ENCODE results near the gene LMO1.
A peak's percentile ranks its signal among the peaks of the same experiment; 100 is the strongest.

Gene LMO1

DNA sequence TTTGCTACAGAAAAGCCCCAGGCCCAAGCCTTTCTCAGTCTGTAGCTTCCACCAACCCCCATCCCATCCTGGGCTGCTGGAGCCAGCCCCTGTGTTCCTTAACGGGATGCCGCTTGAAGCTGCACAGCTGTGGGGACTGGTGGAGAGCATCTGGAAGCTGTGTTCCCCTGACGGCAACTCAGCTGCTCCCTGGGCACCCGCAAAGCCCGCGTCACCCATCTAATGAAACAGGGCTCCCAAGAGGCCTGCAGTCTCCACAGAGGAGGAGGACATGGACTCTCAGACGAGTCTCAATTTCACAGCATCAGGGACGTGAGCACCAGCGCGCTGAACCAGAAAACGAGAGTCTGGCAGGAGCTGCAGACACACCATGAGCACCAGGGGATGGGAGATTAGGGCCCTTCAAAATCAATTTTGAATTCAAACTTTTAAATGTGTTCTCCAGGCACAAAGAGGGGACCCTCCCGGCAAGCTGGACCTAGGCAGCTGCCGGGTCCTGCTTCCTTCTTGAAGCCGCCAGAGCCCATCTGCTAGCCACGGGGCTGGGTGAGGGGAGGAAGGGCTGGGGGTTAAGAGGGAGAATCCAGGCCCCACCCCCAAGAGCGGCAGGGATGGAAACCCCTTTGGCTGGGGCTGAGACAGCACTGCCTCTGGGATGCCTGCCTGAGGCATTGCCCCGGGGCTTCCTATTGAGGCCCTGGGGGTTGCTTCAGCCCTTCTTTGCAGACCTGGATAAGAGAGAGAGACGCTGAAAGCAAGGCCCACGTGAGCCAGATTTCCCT lies 21.0 kb downstream of the LMO1 start:
- DNase-seq, result no peak

DNA sequence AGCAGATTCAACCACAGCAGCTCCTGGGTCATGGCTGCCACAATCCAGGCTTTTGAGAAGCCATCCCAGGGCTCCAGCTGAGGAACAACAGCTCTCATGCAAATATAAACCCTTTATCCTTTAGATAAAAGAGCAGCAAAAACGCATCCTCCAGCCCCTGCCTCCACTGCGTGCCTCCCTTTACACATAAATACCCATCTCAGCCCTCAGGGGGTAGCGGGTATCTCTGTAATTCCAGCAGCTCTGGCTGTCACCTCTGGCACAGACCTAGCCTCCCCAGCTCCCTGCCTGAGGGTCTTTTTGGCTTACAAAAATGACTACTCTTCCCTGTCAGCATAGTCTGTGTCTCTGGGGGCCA lies 21.6 kb downstream of the LMO1 start:
- no peak for DNase-seq

DNA sequence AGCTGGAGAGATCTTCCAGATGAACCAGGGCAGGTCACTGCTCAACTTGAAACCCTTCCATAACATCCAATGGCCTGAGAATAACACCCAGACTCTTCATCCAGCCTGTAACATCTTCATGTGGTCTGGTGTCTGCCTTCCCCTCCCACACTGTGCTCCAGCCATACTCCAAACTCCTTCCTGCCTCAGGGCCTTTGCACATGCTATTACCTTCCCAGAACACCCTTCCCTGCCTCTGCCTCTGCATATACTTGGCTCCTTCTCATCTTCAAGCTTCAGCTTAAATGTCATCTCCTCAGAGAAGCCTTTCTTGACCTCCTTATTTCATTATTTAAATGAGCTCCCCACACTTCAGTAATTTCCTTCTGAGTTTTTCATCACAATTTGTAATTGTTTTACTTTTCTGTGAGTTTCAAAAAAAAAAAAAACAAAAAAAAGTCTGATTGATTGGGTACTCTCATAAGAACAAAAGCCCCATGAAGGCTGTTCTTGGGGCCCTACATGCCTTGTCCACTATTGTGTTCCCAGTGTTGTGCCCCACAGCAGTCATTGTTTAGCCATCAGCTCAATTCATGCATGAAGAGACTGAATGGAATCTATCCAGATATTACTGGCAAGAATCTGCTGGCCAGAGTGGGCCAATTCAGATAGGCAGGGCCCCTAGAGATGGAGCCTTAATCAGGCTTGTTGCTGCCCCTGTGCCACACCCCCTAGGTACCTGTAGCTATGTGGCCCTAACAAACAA lies 22.1 kb downstream of the LMO1 start:
- DNase-seq, result no peak

DNA sequence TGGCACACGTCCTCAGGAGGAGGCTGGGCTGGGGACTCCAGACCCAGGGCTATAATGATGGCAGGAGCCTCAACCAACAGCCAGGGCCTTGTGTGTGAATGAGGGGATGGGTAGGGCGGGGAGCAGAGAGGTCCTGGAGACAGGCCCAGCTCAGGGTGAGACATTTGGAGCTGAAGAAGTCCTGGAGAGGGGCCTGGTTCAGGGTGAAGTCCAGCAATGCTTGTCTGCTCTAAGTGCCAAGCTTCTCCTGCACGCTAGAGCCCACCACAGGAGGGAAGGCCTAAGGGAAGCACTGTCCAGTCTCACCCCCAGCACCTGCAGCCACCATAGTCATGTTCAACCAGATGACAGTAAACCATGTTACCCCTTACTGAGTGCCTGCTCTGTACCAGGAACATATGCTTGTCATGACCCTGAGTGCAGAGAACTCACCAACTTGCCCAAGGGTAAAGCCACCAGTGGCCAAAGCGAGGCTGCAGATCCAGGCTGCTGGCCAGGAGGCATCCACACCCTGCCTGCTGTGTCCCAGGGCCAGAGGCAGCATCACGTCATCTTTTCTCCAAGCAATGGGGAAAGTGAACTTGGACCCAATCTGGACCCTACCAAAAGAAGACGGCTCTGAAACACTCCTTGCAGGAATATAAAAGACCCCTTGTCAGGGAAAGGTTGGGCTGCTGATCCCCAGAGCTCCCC lies 24.0 kb downstream of the LMO1 start:
- no peak for DNase-seq

DNA sequence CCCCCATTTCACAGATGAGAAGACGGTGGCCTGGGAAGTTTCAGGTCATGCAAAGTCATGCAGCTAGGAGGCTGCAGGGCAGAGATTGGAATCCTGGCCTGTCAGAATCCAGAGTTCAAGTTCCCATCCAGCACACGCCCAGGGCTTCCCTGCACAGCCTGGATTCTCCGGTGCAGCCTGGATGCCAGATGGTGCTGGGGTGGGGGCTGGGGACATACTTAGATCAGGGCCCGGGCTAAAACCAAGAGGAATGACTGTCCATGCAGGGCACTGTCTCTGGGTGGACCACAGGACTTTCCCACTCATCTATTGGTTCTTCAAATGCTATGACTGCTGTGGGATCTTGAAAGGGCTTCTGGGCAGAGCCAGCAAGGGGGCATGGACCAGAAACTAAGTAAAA lies 24.6 kb downstream of the LMO1 start:
- no peak for DNase-seq

DNA sequence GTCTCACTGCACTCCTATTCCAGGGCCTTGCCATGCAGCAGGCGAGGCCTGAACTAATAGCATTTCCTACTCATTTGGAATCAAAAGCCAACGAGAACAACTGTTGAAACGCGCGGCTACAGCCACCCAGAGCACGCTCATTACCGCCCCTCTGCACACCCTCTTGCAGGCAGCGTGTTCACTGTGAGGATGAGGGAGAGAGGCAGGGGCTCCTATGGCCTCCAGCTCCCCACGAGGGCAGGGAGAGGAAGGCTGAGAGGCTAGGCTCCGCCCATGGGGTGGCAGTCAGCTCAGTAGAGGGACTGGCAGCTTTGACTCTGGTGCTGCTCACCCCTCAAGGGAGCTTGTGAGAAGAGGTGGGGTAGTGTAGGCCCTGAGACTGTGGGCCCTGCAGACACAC lies 26.2 kb downstream of the LMO1 start:
- DNase-seq, result no peak

DNA sequence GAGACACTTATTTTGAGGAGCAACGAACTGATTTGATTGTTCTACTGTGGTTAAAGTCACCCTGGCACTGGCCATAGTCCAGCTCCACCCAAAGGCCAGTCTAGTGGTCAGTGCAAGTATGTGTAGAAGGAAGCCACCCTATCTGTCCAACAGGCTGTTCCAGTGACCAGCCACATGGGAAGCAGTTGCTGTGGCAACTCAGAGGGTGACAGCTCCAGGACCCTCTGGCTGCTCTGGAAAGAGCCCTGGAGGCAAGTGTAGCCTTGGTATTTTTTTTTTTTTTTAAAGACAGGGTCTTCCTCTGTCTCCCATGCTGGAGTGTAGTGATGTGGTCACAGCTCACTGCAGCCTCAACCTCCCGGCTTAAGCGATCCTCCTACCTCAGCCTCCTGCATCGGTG lies 27.8 kb downstream of the LMO1 start:
- no peak for DNase-seq

DNA sequence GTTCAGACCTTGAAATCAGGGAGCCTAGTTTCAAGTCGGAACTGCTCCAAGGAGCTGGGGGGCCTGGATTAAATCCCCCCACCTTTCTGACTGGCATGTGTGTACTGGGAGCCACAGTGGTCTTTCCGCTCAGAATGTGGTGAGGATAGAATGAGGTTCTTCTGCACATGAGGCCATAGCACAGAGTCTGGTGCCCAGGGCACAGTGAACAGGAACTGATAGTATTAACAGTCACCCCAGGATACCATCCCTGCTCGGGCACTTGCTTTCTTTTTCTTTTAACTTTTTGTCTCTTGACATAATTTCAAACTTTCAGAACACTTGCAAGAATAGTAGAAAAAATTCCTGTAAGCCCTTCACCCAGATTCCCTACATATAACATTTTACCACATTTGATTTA lies 28.8 kb downstream of the LMO1 start:
- DNase-seq, result peak; percentile 25

DNA sequence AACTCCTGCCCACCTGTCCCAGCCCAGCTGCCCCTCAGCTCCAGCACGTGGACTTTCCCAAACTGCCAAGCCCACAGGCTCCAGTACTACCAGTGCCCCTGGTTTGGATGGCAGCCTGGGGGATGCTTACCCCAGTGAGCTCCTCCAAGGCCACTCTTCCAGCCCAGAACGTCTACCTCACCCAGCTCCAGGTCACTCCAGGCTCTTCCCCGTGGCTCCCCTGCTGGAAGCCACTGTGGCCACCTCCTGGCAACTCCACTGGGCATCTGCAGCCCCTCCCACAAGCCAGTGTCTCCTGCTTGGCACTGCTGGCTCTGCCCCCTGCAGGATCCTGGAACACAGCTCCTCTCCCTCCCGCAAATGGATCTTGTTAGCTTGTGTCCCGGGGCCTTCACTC lies 29.3 kb downstream of the LMO1 start:
- DNase-seq, result no peak

DNA sequence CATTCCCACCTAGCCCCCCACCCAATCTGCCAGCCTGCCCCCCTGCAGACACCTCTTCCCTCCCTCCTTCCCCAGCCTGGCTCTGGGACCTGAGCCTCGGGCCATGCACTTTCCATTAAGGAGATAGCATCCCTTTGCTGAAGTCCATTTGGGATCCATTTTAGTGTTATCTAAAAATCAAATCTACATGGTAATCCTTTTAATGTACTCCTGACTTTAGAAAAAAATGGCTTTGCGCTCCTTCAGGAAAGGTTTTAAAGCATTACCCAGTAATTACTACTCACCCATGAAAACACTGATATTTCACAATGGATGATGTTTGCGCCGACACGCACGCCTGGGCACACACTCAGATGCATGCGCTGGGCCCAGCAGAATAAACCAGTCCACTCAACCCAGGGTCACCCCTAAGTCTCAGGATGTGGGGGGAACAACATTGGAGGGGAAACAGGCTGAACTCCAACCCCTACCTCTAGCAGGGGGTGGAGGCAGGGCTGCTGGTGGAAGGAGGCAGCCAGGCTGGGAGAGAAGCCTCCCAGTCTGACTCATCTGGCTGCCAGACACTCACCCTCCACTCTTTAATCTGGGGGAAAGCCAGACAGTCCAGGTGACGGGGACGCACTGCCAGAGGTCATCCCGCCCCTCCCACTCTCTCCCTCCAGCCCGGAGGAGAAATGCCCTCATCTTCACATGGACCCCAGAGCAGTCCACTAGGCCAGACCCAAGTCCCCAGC lies 29.8 kb downstream of the LMO1 start:
- no peak for DNase-seq

DNA sequence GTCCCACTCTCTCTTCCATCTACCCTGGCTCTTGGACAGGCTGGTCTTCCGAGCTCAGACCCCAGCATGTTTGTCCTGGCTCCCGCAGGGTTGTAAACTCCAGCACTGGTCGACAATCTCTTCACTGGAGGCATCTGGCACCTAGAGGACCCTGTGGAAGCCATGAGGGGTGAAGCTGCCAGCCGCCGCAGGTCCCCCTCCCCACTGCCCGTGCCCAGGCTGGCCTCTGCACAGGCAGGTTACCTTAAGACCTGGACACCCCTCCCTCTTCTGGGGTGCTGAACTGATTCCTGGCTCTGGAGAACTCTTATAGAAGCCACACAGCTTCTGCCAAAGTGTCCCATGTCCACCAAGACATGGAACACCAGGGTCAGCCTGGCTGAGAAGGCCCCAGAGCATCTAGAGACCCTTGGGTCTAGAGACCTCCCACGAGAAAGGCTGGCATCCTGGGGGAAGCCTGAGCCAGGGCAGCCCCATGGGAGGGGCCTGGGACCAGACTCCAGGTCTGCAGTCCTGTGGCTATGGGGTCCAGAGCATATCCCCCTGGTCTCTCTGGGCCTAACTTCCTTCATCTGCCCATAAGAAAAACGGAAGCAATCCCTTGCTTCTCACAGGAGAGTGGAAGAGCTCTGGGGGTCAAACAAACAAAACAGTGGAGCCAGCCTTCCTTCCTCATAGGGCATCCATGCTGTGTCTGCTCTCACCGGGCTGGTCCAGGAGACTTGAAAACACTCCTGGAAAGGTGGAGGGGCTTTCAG lies 30.6 kb downstream of the LMO1 start:
- no peak for DNase-seq

DNA sequence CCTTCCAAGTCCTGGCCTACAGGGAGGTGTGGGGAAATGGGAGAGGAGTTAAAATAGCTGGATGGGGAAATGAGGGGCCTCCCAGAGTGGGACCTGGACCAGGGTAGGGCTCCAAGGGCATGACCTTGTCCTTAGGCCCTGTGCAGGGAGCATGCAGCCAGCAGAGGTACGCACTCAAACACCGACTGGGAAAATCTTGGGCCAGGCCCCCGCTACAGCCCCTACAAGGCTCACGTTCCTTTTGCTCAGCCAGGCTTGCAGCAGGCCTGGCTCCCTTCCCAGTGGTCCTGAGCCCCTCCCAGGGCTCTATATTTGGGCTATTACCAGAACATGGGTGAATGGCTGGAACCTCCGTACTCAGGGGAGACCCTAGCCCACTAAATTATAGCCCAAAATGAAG lies 31.3 kb downstream of the LMO1 start:
- DNase-seq, result no peak

DNA sequence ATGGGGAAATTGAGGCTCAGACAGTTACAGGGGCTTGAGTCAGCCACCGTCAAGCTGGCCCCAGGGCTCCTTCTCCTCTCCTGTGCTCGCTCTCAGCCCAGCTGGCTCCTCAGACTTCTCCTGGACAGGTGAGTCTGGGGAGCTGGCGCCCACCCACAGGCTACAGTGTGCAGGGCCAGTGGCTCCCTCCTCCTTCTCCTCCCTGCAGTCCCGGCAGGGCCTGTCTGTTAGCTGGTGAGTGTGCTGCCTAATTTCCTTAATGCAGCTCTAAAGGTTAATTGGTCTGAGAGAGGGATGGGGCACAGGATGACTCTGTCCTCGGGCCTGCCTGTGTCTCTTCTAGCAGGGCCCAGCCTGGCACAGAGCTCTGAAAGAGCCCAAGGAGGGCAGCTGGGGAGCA lies 31.7 kb downstream of the LMO1 start:
- DNase-seq, result no peak

DNA sequence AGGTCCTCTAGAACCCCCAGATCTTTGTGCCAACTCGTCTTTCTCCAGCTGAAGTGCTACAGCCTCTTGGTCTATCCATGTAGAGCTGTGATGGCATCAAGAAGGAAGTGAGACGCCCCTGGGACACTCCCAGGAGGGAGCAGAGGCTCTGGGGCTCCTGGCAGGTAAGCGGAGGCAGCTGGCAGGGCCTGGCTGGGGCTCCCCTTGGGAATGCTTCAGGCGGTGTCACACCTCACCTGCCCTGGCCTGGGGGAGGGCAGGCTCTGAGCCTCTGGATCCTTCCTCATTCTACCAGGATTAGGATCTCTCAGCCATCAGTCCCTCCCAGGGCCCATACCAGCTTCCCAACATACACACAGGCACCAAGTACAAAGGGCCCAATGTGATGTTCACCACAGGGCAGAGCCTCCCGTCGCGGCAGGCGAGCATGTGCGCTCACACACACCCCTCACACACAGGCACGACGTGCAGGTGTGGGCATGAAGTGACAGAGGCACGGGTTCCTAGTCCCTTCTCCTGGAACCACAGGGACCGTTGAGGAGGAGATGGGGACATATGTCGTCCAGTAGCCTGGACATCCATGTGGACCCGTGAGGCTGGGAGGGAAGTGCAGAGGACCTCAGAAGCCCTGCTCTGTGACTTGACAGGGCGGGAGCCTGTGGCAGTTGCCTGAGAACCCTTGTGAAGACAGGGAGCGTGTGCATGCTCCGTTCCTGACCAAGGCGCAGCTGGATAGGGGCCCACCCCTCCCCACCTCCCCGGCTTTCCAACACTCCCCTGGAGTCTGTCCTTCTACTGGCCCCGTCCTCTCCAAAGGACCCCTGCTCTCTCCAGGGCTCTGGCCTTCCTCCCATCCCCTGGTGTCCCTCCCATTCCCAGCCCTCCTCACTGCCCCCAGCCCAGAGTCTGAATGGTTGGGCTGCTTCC lies 32.5 kb downstream of the LMO1 start:
- no peak for DNase-seq

DNA sequence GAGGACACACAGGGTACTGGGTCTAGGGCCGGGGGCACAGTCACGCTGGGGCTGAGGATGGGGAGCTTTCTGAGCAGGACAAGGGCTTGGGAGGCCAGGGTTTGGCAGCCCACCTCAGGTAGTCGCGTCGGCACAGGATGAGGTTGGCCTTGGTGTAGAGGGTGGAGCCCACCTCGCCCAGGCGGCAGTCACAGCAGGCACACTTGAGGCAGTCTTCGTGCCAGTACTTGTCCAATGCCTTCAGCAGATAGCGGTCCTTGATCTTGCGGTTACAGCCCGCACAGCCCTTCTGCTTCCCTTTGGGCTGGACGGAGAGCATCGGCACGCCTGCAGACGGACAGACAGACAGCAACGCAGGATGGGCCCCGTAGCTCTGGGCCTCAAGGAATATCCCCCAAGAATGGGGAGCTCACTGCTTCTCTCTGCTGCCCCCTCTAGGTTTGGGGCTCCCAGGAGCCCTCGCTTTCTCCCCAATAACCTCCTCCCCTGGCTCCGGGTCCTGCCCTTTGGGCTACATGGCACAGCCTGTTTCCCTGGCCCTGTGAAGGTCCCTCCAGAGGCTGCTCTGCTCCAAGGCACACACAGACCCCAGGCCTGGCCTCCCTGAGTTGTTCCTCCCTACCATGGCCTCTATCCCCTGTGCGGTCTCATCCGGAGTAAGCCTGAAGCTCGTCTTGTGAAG lies 33.4 kb downstream of the LMO1 start:
- DNase-seq, result no peak

DNA sequence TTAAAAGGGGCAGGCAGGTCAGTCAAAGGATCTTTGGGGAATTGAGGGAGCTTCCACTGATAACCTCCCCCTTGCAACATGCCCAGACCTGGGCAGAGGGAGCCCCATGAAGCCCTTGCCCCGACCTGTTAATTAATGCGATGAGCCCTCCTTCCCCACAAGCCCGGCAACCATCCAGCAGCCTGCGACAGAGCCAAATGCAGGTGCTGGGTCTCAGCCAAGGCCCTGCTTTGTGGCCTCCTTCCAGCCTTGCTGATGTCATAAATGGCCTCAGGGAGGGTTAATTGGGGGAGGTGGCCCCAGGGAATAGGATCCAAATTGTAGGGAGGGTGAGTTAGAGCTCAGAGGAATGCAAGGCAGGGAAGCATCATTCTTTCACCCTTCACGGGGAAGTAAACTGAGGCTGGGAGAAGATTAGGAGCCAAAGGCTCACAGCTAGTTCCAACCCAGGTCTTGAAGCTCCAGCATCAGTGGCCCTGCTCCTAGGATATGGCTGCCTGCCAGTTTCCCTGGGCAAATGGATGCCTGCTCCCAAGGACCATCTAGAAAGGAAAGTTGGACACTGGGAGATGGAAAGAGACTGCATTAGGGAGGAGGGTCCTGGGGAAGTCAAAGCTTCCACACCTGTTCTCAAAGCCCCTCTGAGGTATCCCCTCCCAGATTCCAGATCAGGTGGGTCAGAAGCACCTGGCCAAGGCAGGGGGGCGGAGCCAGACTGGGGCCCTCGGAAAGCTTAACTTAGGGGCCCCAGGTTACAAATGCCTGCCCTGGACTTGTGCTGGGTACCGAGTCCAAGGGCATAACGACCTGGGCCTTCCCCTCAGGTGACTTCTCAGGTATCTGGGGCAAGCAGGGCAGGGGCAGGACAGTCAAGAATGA lies 34.1 kb downstream of the LMO1 start:
- DNase-seq, result peak; percentile 70

DNA sequence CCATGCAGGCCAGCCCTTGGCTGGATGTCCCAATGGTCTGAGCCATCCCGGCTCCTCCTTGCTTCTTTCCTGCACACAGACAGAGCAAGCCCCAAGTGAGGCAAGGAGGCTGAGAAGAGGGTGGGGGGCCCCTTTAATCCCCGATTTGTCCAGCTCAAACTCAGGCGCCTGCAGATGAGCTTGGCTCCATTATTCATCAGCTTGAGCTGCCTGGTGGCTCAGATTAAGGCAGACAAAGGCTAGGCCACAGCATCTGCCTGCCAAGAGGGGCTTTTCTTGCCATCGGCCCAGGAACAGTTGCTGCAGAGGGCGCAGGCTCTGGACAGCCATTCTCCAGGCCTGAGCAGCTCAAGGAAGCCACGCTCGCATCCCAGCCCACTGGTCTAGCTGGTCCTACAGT lies 35.4 kb downstream of the LMO1 start:
- DNase-seq, result no peak

DNA sequence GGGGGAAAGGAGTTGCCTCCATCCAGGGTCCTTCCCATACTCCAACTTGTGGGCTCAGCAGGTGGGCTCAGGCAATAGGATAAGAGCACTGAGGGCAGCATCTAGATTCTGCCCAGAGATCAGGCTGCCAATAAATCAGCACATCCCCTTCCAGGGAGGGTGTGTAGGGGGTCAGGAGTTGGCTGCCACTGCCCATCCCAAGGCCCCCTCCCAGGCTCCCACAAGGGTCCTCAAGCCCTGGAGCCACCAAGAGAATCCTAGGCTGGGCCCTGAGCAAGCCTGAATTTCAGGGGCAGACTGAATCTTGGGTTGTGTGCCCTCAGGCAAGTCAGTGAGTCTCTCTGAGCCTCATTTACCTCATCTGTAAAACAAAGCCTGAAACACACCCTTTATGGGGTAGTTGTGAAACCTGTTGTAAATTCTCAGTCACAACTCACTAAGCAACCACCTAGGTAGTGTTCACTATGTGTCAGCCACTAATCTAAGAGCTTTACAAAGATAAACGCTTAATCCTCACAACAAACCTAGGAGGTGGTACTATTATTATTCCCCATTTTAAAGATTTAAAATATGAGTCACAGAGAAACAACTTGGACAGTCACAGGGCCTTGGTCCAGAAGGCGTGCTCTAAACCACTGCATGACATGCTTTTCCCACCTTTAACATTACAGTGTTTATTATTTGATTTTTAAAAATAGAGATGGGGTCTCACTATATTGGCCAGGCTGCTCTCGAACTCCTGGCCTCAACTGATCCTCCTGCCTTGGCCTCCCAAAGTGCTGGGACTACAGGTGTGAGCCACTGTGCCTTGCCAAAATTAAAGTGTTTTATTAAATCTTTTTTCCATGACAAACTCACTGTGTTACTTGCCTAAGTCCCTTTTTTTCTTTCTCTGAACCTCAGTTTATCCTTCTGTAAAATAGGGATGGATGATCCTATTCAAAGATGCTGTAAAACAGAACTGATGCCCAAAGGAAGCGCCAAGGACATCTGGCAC lies 36.2 kb downstream of the LMO1 start:
- DNase-seq, result no peak

Data from RPMI8226 (cell line).